Measurements from ENCODE around the gene SDHB.

The SDHB gene

DNA sequence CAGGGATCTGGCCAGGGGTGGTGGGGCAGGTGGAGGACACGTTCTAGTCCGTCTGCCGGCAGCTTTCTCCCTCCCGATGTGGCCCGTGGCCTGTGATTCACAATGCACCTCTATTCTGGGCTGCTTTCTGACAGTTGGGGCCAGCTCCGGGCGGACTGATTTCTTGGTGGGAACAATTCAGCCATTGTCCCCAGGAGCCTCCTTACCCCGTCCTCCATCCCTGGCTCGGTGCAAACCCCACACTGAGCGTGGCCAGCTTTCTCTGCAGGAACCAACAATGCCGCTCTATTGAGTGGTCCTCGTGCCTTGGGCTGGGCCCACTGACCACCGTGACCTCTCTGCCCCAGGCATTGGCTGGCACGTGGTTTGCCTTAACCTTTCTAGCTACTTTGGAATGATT lies 35.7 kb upstream of the SDHB start:
- in situ Hi-C loops (cut with HindIII; ENCODE audit: low sequenced_read_pairs): no loop called here
- no peak overlapping the region for H3K4me3 ChIP-seq (ENCODE audit: low read depth, low read length)
- DNase-seq (ENCODE audit: low read depth, low spot score): no peak
- TF ChIP-seq, protein P1, sequence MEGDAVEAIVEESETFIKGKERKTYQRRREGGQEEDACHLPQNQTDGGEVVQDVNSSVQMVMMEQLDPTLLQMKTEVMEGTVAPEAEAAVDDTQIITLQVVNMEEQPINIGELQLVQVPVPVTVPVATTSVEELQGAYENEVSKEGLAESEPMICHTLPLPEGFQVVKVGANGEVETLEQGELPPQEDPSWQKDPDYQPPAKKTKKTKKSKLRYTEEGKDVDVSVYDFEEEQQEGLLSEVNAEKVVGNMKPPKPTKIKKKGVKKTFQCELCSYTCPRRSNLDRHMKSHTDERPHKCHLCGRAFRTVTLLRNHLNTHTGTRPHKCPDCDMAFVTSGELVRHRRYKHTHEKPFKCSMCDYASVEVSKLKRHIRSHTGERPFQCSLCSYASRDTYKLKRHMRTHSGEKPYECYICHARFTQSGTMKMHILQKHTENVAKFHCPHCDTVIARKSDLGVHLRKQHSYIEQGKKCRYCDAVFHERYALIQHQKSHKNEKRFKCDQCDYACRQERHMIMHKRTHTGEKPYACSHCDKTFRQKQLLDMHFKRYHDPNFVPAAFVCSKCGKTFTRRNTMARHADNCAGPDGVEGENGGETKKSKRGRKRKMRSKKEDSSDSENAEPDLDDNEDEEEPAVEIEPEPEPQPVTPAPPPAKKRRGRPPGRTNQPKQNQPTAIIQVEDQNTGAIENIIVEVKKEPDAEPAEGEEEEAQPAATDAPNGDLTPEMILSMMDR (IDR thresholded peaks at IDR 0.05; ENCODE audit: low read depth, low read length): no peak

GRCh38 chr1:17086751-17087150 lies 32.9 kb upstream of the SDHB start:
- in situ Hi-C loops (cut with HindIII; ENCODE audit: low sequenced_read_pairs): no loop called here
- H3K4me3 ChIP-seq (ENCODE audit: low read depth, low read length): no peak overlapping the region
- TF ChIP-seq, protein P1 (IDR thresholded peaks at IDR 0.05; ENCODE audit: low read depth, low read length): no peak
- no peak for DNase-seq (ENCODE audit: low read depth, low spot score)

DNA sequence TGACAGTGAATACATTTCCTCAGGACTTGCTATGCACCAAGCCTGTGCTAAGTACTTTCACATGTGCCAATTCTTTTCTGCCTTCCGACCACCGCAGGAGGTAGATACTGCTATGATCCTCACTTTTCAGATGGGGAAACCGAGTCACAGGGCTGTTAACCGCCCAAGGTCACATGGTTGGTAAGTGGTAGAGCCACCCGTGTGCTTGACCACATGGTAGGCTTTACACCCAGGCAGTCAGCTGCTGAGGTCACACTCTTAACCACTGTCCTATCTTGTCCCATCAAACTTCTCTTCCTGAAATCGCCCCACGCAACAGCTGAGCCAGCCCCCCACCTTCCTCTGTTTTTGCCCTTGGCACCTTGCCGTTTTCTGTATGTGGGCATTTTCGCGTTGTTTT lies 31.0 kb upstream of the SDHB start:
- no peak for DNase-seq (ENCODE audit: low read depth, low spot score)
- no peak overlapping the region for H3K4me3 ChIP-seq (ENCODE audit: low read depth, low read length)
- TF ChIP-seq, protein P1 (IDR thresholded peaks at IDR 0.05; ENCODE audit: low read depth, low read length): no peak
- in situ Hi-C loops (cut with HindIII; ENCODE audit: low sequenced_read_pairs): no loop called here

DNA sequence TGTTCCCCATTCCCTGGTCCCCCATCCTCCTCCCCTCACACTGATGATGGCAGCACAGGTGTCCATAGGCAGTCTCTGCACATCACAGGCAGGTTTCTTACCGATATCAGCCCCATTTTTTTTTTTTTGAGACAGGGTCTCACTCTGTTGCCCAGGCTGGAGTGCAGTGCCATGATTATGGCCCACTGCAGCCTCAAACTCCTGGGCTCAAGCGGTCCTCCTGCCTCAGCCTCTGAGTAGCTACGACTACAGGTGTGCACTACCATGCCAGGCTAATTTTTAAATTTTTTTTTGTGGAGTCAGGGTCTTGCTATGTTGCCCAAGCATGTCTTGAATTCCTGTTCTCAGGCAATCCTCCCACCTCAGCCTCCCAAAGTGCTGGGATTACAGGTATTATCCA lies 28.9 kb upstream of the SDHB start:
- TF ChIP-seq, protein P1 (IDR thresholded peaks at IDR 0.05; ENCODE audit: low read depth, low read length): no peak
- in situ Hi-C loops (cut with HindIII; ENCODE audit: low sequenced_read_pairs): no loop called here
- H3K4me3 ChIP-seq (ENCODE audit: low read depth, low read length): no peak overlapping the region

DNA sequence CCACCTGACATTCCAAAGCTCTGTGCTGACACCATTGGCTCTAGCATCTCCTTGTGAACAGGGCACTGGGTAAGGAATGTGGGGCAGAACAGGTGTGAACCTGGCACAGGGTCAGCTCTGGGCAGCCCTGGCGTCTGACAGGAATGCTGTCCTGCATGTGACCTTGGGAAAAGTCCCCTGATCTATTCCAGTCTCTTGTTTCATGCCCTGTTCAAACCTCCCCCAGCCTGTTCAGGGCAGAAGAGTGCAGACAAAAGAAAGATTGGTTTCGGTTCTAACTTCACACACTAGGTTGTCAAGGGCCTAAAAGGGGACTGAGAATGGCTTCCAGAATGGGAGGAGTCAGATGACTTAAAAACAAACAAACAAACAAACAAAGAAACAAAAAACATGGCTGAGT lies 27.6 kb upstream of the SDHB start:
- H3K4me3 ChIP-seq (ENCODE audit: low read depth, low read length): no peak overlapping the region
- in situ Hi-C loops (cut with HindIII; ENCODE audit: low sequenced_read_pairs): no loop called here
- TF ChIP-seq, protein P1 (IDR thresholded peaks at IDR 0.05; ENCODE audit: low read depth, low read length): no peak
- DNase-seq (ENCODE audit: low read depth, low spot score): no peak

More for the DNA sequence above, 28.9 kb upstream of the SDHB start:
- no peak for DNase-seq (ENCODE audit: low read depth, low spot score)

- TF ChIP-seq, protein P1 (IDR thresholded peaks at IDR 0.05; ENCODE audit: low read depth, low read length): no peak
- no peak overlapping the region for H3K4me3 ChIP-seq (ENCODE audit: low read depth, low read length)
- DNase-seq (ENCODE audit: low read depth, low spot score): no peak
- in situ Hi-C loops (cut with HindIII; ENCODE audit: low sequenced_read_pairs): no loop called here
These were observed 27.0 kb upstream of the SDHB start for GRCh38 chr1:17080880-17081279.
